ENCODE results near the gene ELOVL3. TPM values are rescaled to one million over a fixed set of nuclear protein-coding genes. Genes with fewer than 3 reads are reported as not detected.

ELOVL3 gene
- total and polyA plus RNA-seq, 5 donors from 2014 or later = 0.16 TPM; not detected in 4

DNA sequence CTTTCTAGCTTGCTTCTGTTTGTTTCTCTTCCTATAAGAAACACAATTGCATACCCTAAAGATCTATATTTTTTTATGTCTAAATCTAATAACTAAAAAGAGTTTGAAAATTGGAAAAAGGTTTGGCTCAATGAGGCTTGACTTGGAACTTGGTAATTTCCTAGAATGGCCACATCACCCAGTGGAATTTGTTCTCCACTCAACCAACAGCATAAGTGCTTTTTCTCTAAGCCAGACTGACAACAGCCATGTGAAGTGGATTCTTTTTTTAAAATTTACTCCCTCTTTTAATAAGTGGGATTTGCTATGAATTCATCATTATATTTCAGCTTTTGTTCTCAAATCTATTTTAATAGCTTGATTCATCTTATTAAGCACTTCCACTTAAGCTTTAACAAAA lies 53.0 kb downstream of the ELOVL3 start:
- H3K4me1 ChIP-seq (ENCODE audit: control insufficient read depth, insufficient read depth, low read length, poor library complexity, severe bottlenecking) = peaks cover 26% of the 10 kb centered on the region
- no peaks in the 10 kb centered on the region for H3K27me3 ChIP-seq (ENCODE audit: control insufficient read depth, insufficient read depth, low read length)
- H3K9me3 ChIP-seq (ENCODE audit: control insufficient read depth in 2 of 2, low read length in 2 of 2) = no peaks in the 10 kb centered on the region
- no peak for DNase-seq
- Mint-ChIP-seq H3K4me3 (no peak overlapping the region), H3K27me3 (no peaks in the 10 kb centered on the region), H3K9me3 (no peaks in the 10 kb centered on the region), H3K36me3 (peaks cover 4% of the 10 kb centered on the region), H3K27ac (no peak overlapping the region), H3K4me1 (peaks cover 31 to 64% (median 37%) of the 10 kb centered on the region in 4 donors)
- peaks cover 4% of the 10 kb centered on the region for H3K36me3 ChIP-seq (ENCODE audit: control insufficient read depth, insufficient read depth, low read length)
- H3K27ac ChIP-seq (ENCODE audit: insufficient read depth, low read length, poor library complexity, severe bottlenecking) = no peak overlapping the region
- H3K4me3 ChIP-seq (ENCODE audit: low read depth, low read length) = no peak overlapping the region
- no peak for ATAC-seq (ENCODE audit: low read depth in 2 of 2)

Other genes starting within 250 kb of the ELOVL3 start
- gene ARMH3, start 170.1 kb upstream of the ELOVL3 start, total RNA-seq = 42.2 TPM
- 10 to 100 TPM; 21.3 to 29.5 (median 24.2) TPM for gene ARMH3, start 170.1 kb upstream of the ELOVL3 start, polyA plus RNA-seq
- 15.8 TPM for gene HPS6, start 160.9 kb upstream of the ELOVL3 start, total RNA-seq
- 10 to 100 TPM; 27.2 to 36.2 (median 29.2) TPM for gene HPS6, start 160.9 kb upstream of the ELOVL3 start, polyA plus RNA-seq
- 120 TPM for gene LDB1, start 105.9 kb upstream of the ELOVL3 start, total RNA-seq
- 10 to 100 TPM; 18.1 to 30.5 (median 27.1) TPM for gene LDB1, start 105.9 kb upstream of the ELOVL3 start, polyA plus RNA-seq
- gene PPRC1, start 93.3 kb upstream of the ELOVL3 start, total RNA-seq = 35.3 TPM
- 10 to 100 TPM in 2 of 4 donors, 1 to 10 TPM in 2; 6.6 to 13.0 (median 8.7) TPM for gene PPRC1, start 93.3 kb upstream of the ELOVL3 start, polyA plus RNA-seq
- 35.6 TPM for gene NOLC1, start 73.9 kb upstream of the ELOVL3 start, total RNA-seq
- gene NOLC1, start 73.9 kb upstream of the ELOVL3 start, polyA plus RNA-seq = 10 to 100 TPM; 29.5 to 46.5 (median 42.1) TPM
- not detected for gene PITX3, start 15.2 kb downstream of the ELOVL3 start, total RNA-seq
- not detected for gene PITX3, start 15.2 kb downstream of the ELOVL3 start, polyA plus RNA-seq
- 45.6 TPM for gene GBF1, start 19.2 kb downstream of the ELOVL3 start, total RNA-seq
- 10 to 100 TPM in 1 of 4 donors, 1 to 10 TPM in 3; 8.8 to 10.1 (median 9.9) TPM for gene GBF1, start 19.2 kb downstream of the ELOVL3 start, polyA plus RNA-seq
- 385 TPM for gene NFKB2, start 169.4 kb downstream of the ELOVL3 start, total RNA-seq
- 1 to 10 TPM; 6.3 to 8.2 (median 6.7) TPM for gene NFKB2, start 169.4 kb downstream of the ELOVL3 start, polyA plus RNA-seq
- gene PSD, start 192.5 kb downstream of the ELOVL3 start, total RNA-seq = 2.9 TPM
- gene PSD, start 192.5 kb downstream of the ELOVL3 start, polyA plus RNA-seq = 1 to 10 TPM; 1.4 to 2.6 (median 1.9) TPM
- 12.8 TPM for gene FBXL15, start 194.5 kb downstream of the ELOVL3 start, total RNA-seq
- 10 to 100 TPM; 25.2 to 40.1 (median 32.1) TPM for gene FBXL15, start 194.5 kb downstream of the ELOVL3 start, polyA plus RNA-seq
- gene CUEDC2, start 206.3 kb downstream of the ELOVL3 start, total RNA-seq = 29.4 TPM
- gene CUEDC2, start 206.3 kb downstream of the ELOVL3 start, polyA plus RNA-seq = 10 to 100 TPM; 50.8 to 60.6 (median 52.0) TPM
- 0.35 TPM for gene C10orf95, start 225.2 kb downstream of the ELOVL3 start, total RNA-seq
- 1 to 10 TPM in 1 of 4 donors, under 1 TPM in 3; 0.40 to 1.1 (median 0.55) TPM for gene C10orf95, start 225.2 kb downstream of the ELOVL3 start, polyA plus RNA-seq

Data from CD4-positive, CD25-positive, alpha-beta regulatory T cell (primary cell).